Lower leg skin (tissue), 4 donors: ENCODE results near the gene KSR2. TPM values are rescaled to one million over a fixed set of nuclear protein-coding genes. Genes with fewer than 3 reads are reported as not detected.

Experiments used
- DNase-seq, 2 donors: peaks; one replicate each; pipeline ENCODE4 v3.0.0-alpha.2; 2019; ENCODE audit warnings: low spot score in 2 of 2
- H3K4me3 ChIP-seq: fragments of 200-600 bp; sonication (generic); 2 replicates; pipeline ENCODE4 v1.5.1; 2017; ENCODE audit warnings: mild to moderate bottlenecking, low read depth; ENCODE audit not compliant: poor library complexity, severe bottlenecking
- CTCF ChIP-seq, 3 donors: fragments of 450-650 bp; IDR thresholded peaks; one replicate each; pipeline ENCODE4 v1.5.1; 2016; ENCODE audit warnings: antibody characterized with exemption in 3 of 3, mild to moderate bottlenecking in 3 of 3, moderate library complexity in 2 of 3
- POLR2A ChIP-seq, 2 donors: fragments of 450-650 bp; IDR thresholded peaks; one replicate each; pipeline ENCODE4 v1.6.1; 2016 to 2017; ENCODE audit warnings: antibody characterized with exemption in 2 of 2, mild to moderate bottlenecking in 1 of 2, moderate library complexity in 1 of 2
- WGBS, 2 donors: methylation state at CpG; one replicate each; pipeline ENCODE4 v1.1.5; 2018; 5-methylcytosine and 5-hydroxymethylcytosine counted together
- intact Hi-C: fragments of 100-400 bp; cut with DNase I; formaldehyde crosslinking; loops from one replicate; pipeline ENCODE4 v1.15.0; 2023; ENCODE audit warnings: low total_unique reads
- total RNA-seq, 4 donors: library from RNA; depleted of rRNA; stranded (reverse); fragments of >200 nt; gene quantifications; one replicate each; pipeline ENCODE4 v1.1.0, GENCODE V29; 2016

The KSR2 gene
- total RNA-seq, 4 donors from 2014 or later: 0.17 to 0.84 (median 0.35) TPM

DNA sequence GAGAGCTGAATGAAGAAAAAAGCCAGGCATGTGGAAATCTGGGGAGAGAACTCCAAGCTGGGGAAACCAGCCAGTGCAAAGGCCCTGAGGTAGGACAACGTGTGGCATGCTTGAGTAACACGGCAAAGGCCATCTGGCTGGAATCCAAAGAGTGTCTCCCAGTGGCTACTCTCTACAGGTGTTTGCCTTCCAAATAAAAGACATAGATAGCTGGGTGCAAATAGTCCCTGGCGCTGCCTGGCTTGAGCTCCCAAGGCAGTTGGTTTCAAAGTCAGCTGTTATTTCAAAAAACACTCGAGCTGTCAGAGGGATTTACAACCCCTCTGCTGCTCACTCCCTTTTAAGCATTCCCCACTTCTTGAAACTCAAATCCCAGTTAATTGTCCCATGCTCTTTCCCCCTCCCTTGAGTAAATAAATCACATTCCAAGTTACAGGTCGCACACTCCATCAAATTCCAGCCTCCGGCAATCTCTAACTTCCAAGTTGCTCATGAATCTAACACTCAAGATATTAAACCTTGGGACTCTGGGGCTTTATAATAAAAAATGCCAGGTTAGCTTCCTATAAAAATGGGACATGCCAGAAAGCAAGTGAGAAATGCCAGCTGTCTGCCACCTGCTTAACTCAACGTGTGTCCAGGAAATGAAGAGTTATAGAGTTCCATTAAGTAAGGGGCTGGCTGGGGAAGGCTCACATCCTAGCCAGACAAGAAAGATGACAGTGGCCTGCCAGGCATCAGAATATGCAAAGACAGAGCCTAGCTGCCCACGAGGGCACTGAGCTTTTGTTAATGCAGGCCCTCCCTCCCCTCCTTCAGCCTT is 473.7 kb downstream of the KSR2 start:
- WGBS, 2 donors: 32 to 35% methylated on average over 8 of the region's 8 CpGs
- no peak for DNase-seq
- TF ChIP-seq CTCF (IDR thresholded peaks at IDR 0.05): no peak
- no peak for TF ChIP-seq POLR2A (IDR thresholded peaks at IDR 0.05)
- no peak overlapping the region for H3K4me3 ChIP-seq
- intact Hi-C loops: no loop called here

DNA sequence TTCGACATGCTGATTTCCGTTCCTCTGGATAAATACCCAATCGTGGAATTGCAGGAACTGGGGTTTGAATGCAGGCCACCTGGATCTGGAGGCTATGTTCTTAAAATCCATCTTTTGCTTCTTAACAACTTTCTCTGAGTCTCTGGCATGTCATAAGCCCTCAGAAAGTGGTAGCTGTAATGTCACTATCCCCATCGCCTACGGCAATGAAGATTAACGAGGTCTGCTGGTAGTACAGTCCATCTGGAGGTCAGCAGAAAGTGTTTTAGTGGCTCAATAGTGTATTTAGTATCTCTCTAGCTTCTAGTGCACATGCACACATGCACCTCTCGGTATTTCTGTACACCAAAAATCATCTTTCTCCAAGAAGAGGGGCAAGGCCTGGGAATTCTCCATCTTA is 477.1 kb downstream of the KSR2 start:
- no peak overlapping the region for H3K4me3 ChIP-seq
- no peak for DNase-seq
- TF ChIP-seq POLR2A (IDR thresholded peaks at IDR 0.05) (no peak), CTCF (IDR thresholded peaks at IDR 0.05) (no peak)
- 89% methylated on average over 7 of the region's 7 CpGs for WGBS, 2 donors
- intact Hi-C loops: no loop called here

DNA sequence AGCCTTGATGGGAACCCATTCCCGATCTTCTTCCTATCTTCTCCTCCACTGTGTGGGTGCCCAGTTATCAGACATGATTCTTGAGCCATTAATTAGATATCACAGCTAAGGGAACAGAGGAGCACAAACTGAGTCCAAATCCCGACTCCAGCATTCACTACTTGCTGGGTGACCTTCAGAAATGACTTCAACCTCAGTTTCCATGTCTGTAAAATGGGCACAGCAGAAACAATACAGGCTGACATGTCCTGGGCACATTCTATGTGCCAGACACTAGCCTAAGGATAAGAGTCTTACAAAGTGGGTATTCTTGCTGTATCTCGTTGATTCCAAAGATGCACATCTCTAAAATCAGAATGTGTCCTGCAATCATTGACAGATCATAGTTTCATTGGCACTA is 478.7 kb downstream of the KSR2 start:
- no peak for DNase-seq
- intact Hi-C loops: no loop called here
- no peak for TF ChIP-seq POLR2A (IDR thresholded peaks at IDR 0.05)
- no peak for TF ChIP-seq CTCF (IDR thresholded peaks at IDR 0.05)
- H3K4me3 ChIP-seq: no peak overlapping the region
- WGBS, 2 donors: 75 to 91% methylated on average over 3 of the region's 3 CpGs

DNA sequence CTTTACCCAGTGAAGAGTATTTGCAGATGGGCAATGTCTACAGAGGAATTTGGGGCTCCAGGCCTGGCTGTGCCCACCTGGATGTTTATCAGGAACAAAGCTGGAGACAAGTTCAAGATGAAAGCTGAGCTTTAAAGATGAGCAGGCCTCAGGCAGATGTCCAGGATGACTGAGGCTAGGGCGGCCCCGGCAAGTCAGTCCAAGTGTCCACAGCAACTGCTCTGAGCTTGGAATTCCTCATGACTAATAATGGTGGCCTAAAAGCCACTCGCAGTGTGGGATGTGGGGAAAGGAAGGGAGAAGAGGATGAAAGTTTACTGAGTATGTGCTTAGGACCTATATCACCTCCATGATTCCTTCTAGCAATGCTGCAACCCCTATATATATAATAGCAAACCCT is 479.1 kb downstream of the KSR2 start:
- intact Hi-C loops: no loop called here
- H3K4me3 ChIP-seq: no peak overlapping the region
- 74 to 87% methylated on average over 3 of the region's 3 CpGs for WGBS, 2 donors
- DNase-seq: no peak
- TF ChIP-seq POLR2A (IDR thresholded peaks at IDR 0.05): no peak
- no peak for TF ChIP-seq CTCF (IDR thresholded peaks at IDR 0.05)

- WGBS, 2 donors: 48 to 68% methylated on average over 5 of the region's 5 CpGs
- DNase-seq: no peak
- intact Hi-C loops: no loop called here
- no peak overlapping the region for H3K4me3 ChIP-seq
- TF ChIP-seq CTCF (IDR thresholded peaks at IDR 0.05) (no peak), POLR2A (IDR thresholded peaks at IDR 0.05) (no peak)
Measured at GRCh38 chr12:117486840-117487659, 481.7 kb downstream of the KSR2 start.
